Right lobe of liver (tissue), 4 donors: ENCODE measurements around the gene ZNF630.

Experiments used
- POLR2A ChIP-seq: fragments of 450-650 bp; IDR thresholded peaks from one replicate; pipeline ENCODE4 v1.6.1; 2017; ENCODE audit warnings: antibody characterized with exemption, mild to moderate bottlenecking
- TF ChIP-seq, protein P1 (sequence below), 4 donors: fragments of 200-600 bp in 3 of 4; fragments of 450-650 bp in 1 of 4; IDR thresholded peaks; one replicate each; pipeline versions ENCODE4 v1.5.1 to v1.8.0; 2016 to 2022; ENCODE audit warnings: antibody characterized with exemption in 4 of 4, mild to moderate bottlenecking in 2 of 4
- donor health status: DM: no; HTN: no; CAD: no.
- donor health status: DM: no; HTN: no; CAD: no.
- donor health status: DM: no; HTN: yes; CAD: no.

DNA sequence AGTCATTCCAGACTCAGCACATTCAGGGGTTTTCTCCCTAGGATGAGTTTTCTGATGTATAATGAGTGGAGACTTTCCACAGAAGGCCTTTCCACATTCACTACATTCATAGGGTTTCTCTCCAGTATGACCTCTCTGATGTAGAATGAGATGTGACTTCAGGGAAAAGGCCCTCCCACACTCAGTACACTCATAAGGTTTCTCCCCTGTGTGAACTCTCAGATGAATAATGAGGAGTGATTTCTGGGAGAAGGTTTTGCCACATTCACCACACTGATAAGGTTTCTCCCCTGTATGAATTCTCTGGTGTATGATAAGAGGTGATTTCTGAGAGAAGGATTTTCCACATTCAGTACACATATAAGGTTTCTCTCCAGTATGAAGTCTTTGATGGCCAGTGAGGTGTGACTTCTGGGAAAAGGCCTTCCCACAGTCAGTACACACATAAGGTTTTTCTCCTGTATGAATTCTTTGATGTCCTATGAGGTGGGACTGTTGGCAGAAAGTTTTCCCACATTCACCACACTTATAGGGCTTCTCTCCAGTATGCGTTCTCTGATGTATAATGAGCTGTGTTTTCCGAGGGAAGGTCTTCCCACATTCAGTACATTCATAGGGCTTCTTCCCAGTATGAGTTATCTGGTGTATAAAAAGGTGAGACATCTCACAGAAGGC is 12.7 kb downstream of the ZNF630 start:
- no peak for TF ChIP-seq POLR2A
- TF ChIP-seq, protein P1, sequence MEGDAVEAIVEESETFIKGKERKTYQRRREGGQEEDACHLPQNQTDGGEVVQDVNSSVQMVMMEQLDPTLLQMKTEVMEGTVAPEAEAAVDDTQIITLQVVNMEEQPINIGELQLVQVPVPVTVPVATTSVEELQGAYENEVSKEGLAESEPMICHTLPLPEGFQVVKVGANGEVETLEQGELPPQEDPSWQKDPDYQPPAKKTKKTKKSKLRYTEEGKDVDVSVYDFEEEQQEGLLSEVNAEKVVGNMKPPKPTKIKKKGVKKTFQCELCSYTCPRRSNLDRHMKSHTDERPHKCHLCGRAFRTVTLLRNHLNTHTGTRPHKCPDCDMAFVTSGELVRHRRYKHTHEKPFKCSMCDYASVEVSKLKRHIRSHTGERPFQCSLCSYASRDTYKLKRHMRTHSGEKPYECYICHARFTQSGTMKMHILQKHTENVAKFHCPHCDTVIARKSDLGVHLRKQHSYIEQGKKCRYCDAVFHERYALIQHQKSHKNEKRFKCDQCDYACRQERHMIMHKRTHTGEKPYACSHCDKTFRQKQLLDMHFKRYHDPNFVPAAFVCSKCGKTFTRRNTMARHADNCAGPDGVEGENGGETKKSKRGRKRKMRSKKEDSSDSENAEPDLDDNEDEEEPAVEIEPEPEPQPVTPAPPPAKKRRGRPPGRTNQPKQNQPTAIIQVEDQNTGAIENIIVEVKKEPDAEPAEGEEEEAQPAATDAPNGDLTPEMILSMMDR (IDR thresholded peaks at IDR 0.05) = no peak
